H1 (cell line): ENCODE results near the gene KLHL26. TPM values are rescaled to one million over a fixed set of nuclear protein-coding genes. Genes with fewer than 3 reads are reported as not detected.

Source experiments
- CHD7 ChIP-seq: fragments of 300-600 bp; sonication (generic); IDR thresholded peaks from 2 replicates; pipeline ENCODE4 v1.7.1; 2012; ENCODE audit warnings: low read length, moderate library complexity, mild to moderate bottlenecking, inconsistent platforms; ENCODE audit not compliant: insufficient replicate concordance
- EP300 ChIP-seq, 2 experiments: IDR thresholded peaks; 1 replicate in 1 of 2; 2 replicates in 1 of 2; pipeline ENCODE4 v1.6.1; 2011 to 2012; ENCODE audit warnings: low read depth in 2 of 2, low read length in 2 of 2, mild to moderate bottlenecking in 2 of 2, borderline replicate concordance in 1 of 2, inconsistent platforms in 1 of 2, moderate library complexity in 1 of 2
- EZH2 ChIP-seq: fragments of 200-600 bp; sonication (generic); IDR thresholded peaks from 2 replicates; pipeline ENCODE4 v1.7.1; 2012; ENCODE audit warnings: low read depth, mild to moderate bottlenecking, moderate library complexity, low read length, inconsistent platforms; ENCODE audit not compliant: severe bottlenecking
- RNF2 ChIP-seq: fragments of 200-900, 300-1000 bp; sonication (generic); IDR thresholded peaks from 2 replicates; pipeline ENCODE4 v1.7.1; 2016; ENCODE audit warnings: borderline replicate concordance, low read depth, mild to moderate bottlenecking, antibody characterized with exemption, low read length; ENCODE audit not compliant: poor library complexity, severe bottlenecking; ENCODE audit errors: missing control alignments
- SIN3A ChIP-seq, 2 experiments: IDR thresholded peaks in 1 of 2; conservative IDR thresholded peaks in 1 of 2; 2 replicates each; pipeline ENCODE4 v1.6.1; 2011 to 2012; ENCODE audit warnings: low read length in 2 of 2, improper control_type of control experiment in 1 of 2, low read depth in 1 of 2, mild to moderate bottlenecking in 1 of 2
- SUZ12 ChIP-seq: fragments of 200-600 bp; sonication (generic); IDR thresholded peaks from 2 replicates; pipeline ENCODE4 v1.6.1; 2012; ENCODE audit warnings: mild to moderate bottlenecking, inconsistent platforms, low read length, moderate library complexity, mixed read lengths
- TAF7 ChIP-seq: optimal IDR thresholded peaks from 2 replicates; pipeline ENCODE3; 2011; ENCODE audit warnings: low read depth, mild to moderate bottlenecking, inconsistent platforms, low read length, moderate library complexity, borderline replicate concordance
- polyA plus RNA-seq, 7 experiments: library from polyadenylated mRNA; depleted of rRNA in 3 of 7; stranded (reverse) in 5 of 7; unstranded in 2 of 7; fragments of >200 nt in 5 of 7; fragments of 200-250 nt in 2 of 7; gene quantifications; 1 replicate in 5 of 7; 2 replicates in 1 of 7; 4 replicates in 1 of 7; pipeline versions ENCODE4 v1.2.1 to v1.2.3, GENCODE V29; 2011 to 2013; ENCODE audit warnings: missing spikeins in 2 of 7, mixed read lengths in 2 of 7
- total RNA-seq: library from RNA; stranded (reverse); fragmentation: NEBNext Ultra II Directional; extraction: Animal tissue kit (Norgen Biotek cat#: 25700); gene quantifications from 2 replicates; pipeline ENCODE4 v1.2.1, GENCODE V29; 2021

KLHL26 gene
- total and polyA plus RNA-seq, 2 of the 8 experiments (the other 6 are each of a cell fraction or from before 2014, with no cell fraction given), result 2.2 to 8.8 TPM

- no peak for TF ChIP-seq CHD7
- no peak for TF ChIP-seq EP300 (IDR thresholded peaks at IDR 0.05; ENCODE audit: borderline replicate concordance in 1 of 2, low read depth in 2 of 2, low read length in 2 of 2)
- peak; percentile 81 for TF ChIP-seq EZH2
- TF ChIP-seq SIN3A (conservative IDR thresholded peaks at IDR 0.05 in 1 of 2, IDR thresholded peaks at IDR 0.05 in 1 of 2; ENCODE audit: low read depth in 1 of 2, low read length in 2 of 2), result no peak
- TF ChIP-seq RNF2, result peak; percentile 2
- TF ChIP-seq TAF7, result no peak
- TF ChIP-seq SUZ12, result peak; percentile 77; the same call in 1 of the 2 replicates
These were observed 28.6 kb upstream of the KLHL26 start (continued) for GRCh38 chr19:18608102-18608804.
